Heart left ventricle (tissue), 16 donors: ENCODE data around the gene TRMT2B. TPM values are rescaled to one million over a fixed set of nuclear protein-coding genes. Genes with fewer than 3 reads are reported as not detected.

Source experiments
- ATAC-seq, 4 donors: fragments of 200-7000 bp; cut with Tn5 transposase; one replicate each; pipeline ENCODE4 v1.9.1; 2020 to 2022; ENCODE audit warnings: moderate library complexity in 4 of 4, mild to moderate bottlenecking in 3 of 4, moderate number of reproducible peaks in 1 of 4
- DNase-seq, 5 donors: peaks; one replicate each; pipeline ENCODE4 v3.0.0-alpha.2; 2020
- H3K27ac ChIP-seq, 12 donors: fragments of 200-600 bp; sonication (generic) in 4 of 12; one replicate each; pipeline versions ENCODE4 v1.5.0 to v1.8.0; 2016 to 2022; ENCODE audit warnings: mild to moderate bottlenecking in 2 of 12
- H3K27me3 ChIP-seq, 9 donors: fragments of 200-600 bp; sonication (generic) in 2 of 9; one replicate each; pipeline versions ENCODE4 v1.5.1 to v1.8.0; 2016 to 2022; ENCODE audit warnings: mild to moderate bottlenecking in 3 of 9
- H3K36me3 ChIP-seq, 9 donors: fragments of 200-600 bp; sonication (generic) in 2 of 9; one replicate each; pipeline versions ENCODE4 v1.5.0 to v1.8.0; 2018 to 2022; ENCODE audit warnings: mild to moderate bottlenecking in 2 of 9
- H3K4me1 ChIP-seq, 12 donors: fragments of 200-600 bp; sonication (generic) in 4 of 12; one replicate each; pipeline versions ENCODE4 v1.5.0 to v1.8.0; 2016 to 2022; ENCODE audit warnings: mild to moderate bottlenecking in 3 of 12
- H3K4me3 ChIP-seq, 12 donors: fragments of 200-600 bp; sonication (generic) in 4 of 12; one replicate each; pipeline versions ENCODE4 v1.5.0 to v1.8.0; 2017 to 2022; ENCODE audit warnings: mild to moderate bottlenecking in 9 of 12, moderate library complexity in 4 of 12
- H3K9me3 ChIP-seq, 12 donors: fragments of 200-600 bp; sonication (generic) in 4 of 12; one replicate each; pipeline versions ENCODE4 v1.5.0 to v1.8.0; 2016 to 2022; ENCODE audit warnings: mild to moderate bottlenecking in 1 of 12
- POLR2A ChIP-seq, 2 donors: fragments of 450-650 bp; IDR thresholded peaks; one replicate each; pipeline ENCODE4 v1.6.1; 2017; ENCODE audit warnings: antibody characterized with exemption in 2 of 2, mild to moderate bottlenecking in 2 of 2, moderate library complexity in 2 of 2
- WGBS, 4 donors: extraction: QIAGEN DNeasy Blood & Tissue Kit in 2 of 4; methylation state at CpG; one replicate each; pipeline versions ENCODE4 v1.1.5 to v1.1.7; 2013 to 2018; 5-methylcytosine and 5-hydroxymethylcytosine counted together
- intact Hi-C, 10 donors: fragments of 100-400 bp; cut with DNase I; formaldehyde crosslinking; loops; one replicate each; pipeline versions ENCODE4 v1.11.1 to v1.14.2; 2022
- polyA plus RNA-seq, 2 donors: library from polyadenylated mRNA; stranded (reverse); fragments of 200-250 nt; gene quantifications; one replicate each; pipeline ENCODE4 v1.2.3, GENCODE V29; 2013
- total RNA-seq, 9 donors: library from RNA; depleted of rRNA in 2 of 9; stranded (reverse); fragments of >200 nt in 2 of 9; fragmentation: NEBNext Ultra II Directional in 3 of 9; extraction: Animal tissue kit (Norgen Biotek cat#: 25700) in 3 of 9; gene quantifications; one replicate each; pipeline versions ENCODE4 v1.1.0 to v1.2.4, GENCODE V29; 2016 to 2023
- TF ChIP-seq, protein P1 (sequence below), 12 donors: fragments of 200-600 bp; sonication (generic) in 4 of 12; IDR thresholded peaks; one replicate each; pipeline versions ENCODE4 v1.5.0 to v1.8.0; 2018 to 2022; ENCODE audit warnings: antibody characterized with exemption in 12 of 12, mild to moderate bottlenecking in 5 of 12
- donor health status: ischemic (EF 13 %, LVEDD 7.1; RV severe dilation, severe dysfunction).
- donor health status: healthy with polysubstance abuse.
- donor health status: DM: no; HTN: yes; CAD: no.
- donor health status: DM: no; HTN: no; CAD: no.
- donor health status: ischemic (EF 25% LVEDD 6.9; RV normal size, moderate dysfunction).
- donor health status: ischemic (EF 25% LVEDD 5.7; RV mildly dilated, moderate dysfunction).
- donor health status: healthy.
- donor health status: DM: yes; HTN: yes; CAD: no.
- donor health status: ischemic (EF 35%, LVEDD 5.7; RV mildly dilated, moderate dysfunction).
- donor health status: nonischemic (EF 11% LVEDD 7.7; RV severe dilation, severe dysfunction).
- donor health status: DM: yes; HTN: yes; CAD: no.
- donor health status: PGD.
- donor health status: ischemic (EF 29% LVEDD 5.4; RV normal size, mild dysfunction).
- donor health status: nonischemic (EF 23%, LVEDD 6.1; RV moderate dilation, normal function).

TRMT2B gene
- total and polyA plus RNA-seq, 11 donors: 11.9 to 21.6 (median 18.1) TPM

DNA sequence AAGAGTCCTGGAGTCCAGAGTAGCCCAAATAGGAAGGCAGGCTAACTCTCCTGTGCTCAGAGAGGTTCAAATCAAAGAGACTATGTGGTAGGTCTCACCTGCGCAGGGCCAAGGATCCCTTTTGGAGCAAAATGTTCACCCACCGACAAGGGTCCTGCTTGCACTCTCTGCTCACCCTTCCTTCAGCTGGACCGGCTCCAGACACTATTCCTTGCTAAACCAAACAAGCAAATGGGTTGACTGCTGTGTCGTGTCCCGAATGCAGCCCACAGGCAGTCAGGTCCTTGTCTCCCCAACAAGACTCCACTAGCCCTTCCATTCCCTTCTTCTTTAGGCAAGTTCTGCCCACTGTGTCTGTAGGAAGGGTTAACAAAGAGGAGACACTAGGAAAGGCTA is 760 bp downstream of the TRMT2B start:
- WGBS, 4 donors: 18 to 56% (median 34%) methylated on average over 5 of the region's 5 CpGs
- no peaks in the 10 kb centered on the region for H3K27me3 ChIP-seq

DNA sequence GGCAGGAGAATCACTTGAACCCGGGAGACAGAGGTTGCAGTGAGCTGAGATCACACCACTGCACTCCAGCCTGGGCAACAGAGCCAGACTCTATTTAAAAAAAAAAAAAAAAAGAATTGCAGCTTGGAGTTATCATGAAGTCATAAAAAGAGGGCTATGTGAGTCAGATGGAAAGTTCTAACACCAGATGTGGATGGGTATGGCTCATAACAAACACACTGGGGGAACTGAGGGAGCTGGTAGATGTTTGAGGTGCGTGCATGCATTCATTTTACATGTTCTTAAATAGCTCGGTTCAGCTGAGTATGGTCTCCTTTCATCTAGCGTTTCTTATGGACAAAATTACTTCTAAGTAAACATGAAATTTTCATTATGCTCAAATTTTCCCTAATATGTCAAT is 11.7 kb downstream of the TRMT2B start:
- Histone ChIP-seq H3K27me3 (no peaks in the 10 kb centered on the region), H3K36me3 (peaks cover 0 to 60% (median 34%) of the 10 kb centered on the region in 9 donors), H3K9me3 (no peaks in the 10 kb centered on the region), H3K4me3 (no peak overlapping the region), H3K27ac (no peak overlapping the region), H3K4me1 (no peaks in the 10 kb centered on the region)
- TF ChIP-seq, protein P1, sequence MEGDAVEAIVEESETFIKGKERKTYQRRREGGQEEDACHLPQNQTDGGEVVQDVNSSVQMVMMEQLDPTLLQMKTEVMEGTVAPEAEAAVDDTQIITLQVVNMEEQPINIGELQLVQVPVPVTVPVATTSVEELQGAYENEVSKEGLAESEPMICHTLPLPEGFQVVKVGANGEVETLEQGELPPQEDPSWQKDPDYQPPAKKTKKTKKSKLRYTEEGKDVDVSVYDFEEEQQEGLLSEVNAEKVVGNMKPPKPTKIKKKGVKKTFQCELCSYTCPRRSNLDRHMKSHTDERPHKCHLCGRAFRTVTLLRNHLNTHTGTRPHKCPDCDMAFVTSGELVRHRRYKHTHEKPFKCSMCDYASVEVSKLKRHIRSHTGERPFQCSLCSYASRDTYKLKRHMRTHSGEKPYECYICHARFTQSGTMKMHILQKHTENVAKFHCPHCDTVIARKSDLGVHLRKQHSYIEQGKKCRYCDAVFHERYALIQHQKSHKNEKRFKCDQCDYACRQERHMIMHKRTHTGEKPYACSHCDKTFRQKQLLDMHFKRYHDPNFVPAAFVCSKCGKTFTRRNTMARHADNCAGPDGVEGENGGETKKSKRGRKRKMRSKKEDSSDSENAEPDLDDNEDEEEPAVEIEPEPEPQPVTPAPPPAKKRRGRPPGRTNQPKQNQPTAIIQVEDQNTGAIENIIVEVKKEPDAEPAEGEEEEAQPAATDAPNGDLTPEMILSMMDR (IDR thresholded peaks at IDR 0.05): no peak
- no peak for TF ChIP-seq POLR2A (IDR thresholded peaks at IDR 0.05)
- intact Hi-C loops: no loop called here
- WGBS, 4 donors: 83 to 97% (median 92%) methylated on average over 4 of the region's 4 CpGs
- ATAC-seq: no peak
- no peak for DNase-seq

More for the DNA sequence above, 760 bp downstream of the TRMT2B start:
- intact Hi-C loops: loop anchor here in 2 of 10 donors (1.0 to 10.0 kb wide), 2 partner anchors 47 to 54 kb away; partner anchors contain the start of gene CENPI (in 1 of the 2)
- H3K9me3 ChIP-seq: no peaks in the 10 kb centered on the region
- peak overlapping the region; percentile 65 to 91 (median 85) for H3K27ac ChIP-seq
- ATAC-seq (no peak), DNase-seq (peak in 2 of 5 donors; percentile 10 to 27)
- no peak for TF ChIP-seq POLR2A (IDR thresholded peaks at IDR 0.05)
- TF ChIP-seq, protein P1 (IDR thresholded peaks at IDR 0.05): no peak
- peak overlapping the region; percentile 12 to 92 (median 66) for H3K4me3 ChIP-seq
- H3K4me1 ChIP-seq: peaks cover 0 to 4% (median 0%) of the 10 kb centered on the region in 12 donors
- H3K36me3 ChIP-seq: no peaks in the 10 kb centered on the region

DNA sequence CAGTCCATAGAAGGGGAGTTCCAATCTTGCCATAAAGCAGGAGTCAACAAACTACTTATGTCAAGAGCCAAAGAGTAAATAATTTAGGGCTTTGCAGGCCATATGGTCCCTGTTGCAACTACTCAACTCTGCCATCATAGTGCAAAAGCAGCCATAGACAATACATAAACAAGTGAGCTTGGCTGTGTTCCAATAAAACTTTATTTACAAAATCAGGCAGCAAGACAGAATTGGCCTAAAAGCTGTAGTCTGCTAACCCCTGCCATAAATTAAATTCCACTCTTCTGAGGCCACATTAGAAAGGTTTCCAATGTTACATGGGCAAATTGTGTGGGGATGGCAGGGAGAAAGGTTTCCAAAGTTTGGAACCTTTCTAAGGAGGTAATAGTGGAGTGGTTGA is 14.7 kb downstream of the TRMT2B start:
- H3K9me3 ChIP-seq: no peaks in the 10 kb centered on the region
- no peaks in the 10 kb centered on the region for H3K27me3 ChIP-seq
- no peak overlapping the region for H3K27ac ChIP-seq
- ATAC-seq (no peak), DNase-seq (no peak)
- TF ChIP-seq, protein P1 (IDR thresholded peaks at IDR 0.05): no peak
- TF ChIP-seq POLR2A (IDR thresholded peaks at IDR 0.05): no peak
- H3K36me3 ChIP-seq: peaks cover 0 to 87% (median 42%) of the 10 kb centered on the region in 9 donors
- no peak overlapping the region for H3K4me3 ChIP-seq
- intact Hi-C loops: no loop called here
- H3K4me1 ChIP-seq: no peaks in the 10 kb centered on the region

DNA sequence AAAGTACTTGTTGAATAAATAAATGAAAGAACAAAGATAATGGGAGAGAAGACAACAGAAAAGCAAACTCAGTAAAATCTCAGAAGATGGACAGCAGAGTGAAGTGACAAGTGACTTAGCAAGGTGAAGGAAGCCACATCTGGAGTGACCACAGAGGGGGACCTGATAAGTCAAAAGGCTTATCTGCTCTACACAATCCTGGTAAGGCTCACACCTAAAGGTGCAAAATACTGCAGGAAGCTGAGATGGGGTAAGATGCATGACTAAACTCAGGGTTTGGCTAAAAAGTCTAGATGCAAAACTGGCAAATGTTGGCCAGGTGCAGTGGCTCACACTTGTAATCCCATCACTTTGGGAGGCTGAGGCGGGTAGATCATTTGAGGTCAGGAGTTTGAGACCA is 22.2 kb downstream of the TRMT2B start:
- H3K36me3 ChIP-seq: peaks cover 0 to 59% (median 25%) of the 10 kb centered on the region in 9 donors
- ATAC-seq: no peak

More for the DNA sequence above, 22.2 kb downstream of the TRMT2B start:
- H3K9me3 ChIP-seq: no peaks in the 10 kb centered on the region
- no peak for TF ChIP-seq POLR2A (IDR thresholded peaks at IDR 0.05)
- TF ChIP-seq, protein P1 (IDR thresholded peaks at IDR 0.05): no peak
- H3K27ac ChIP-seq: no peak overlapping the region
- H3K4me1 ChIP-seq: no peaks in the 10 kb centered on the region
- intact Hi-C loops: no loop called here
- H3K4me3 ChIP-seq: no peak overlapping the region
- H3K27me3 ChIP-seq: no peaks in the 10 kb centered on the region
- 75 to 100% (median 98%) methylated on average over 1 of the region's 1 CpG for WGBS, 4 donors
- DNase-seq: no peak
